ENCODE data around the gene POLH. TPM values are rescaled to one million over a fixed set of nuclear protein-coding genes. Genes with fewer than 3 reads are reported as not detected.

The POLH gene
- total and polyA plus RNA-seq, 9 of the 15 experiments (the other 6 are each of a cell fraction or from before 2014, with no cell fraction given): 5.8 to 31.6 (median 20.6) TPM

GRCh38 chr6:43630980-43631619 is 55.1 kb downstream of the POLH start (continued):
- TF ChIP-seq BHLHE40 (IDR thresholded peaks at IDR 0.05; ENCODE audit: low read length) (peak; percentile 54), CTCFL (IDR thresholded peaks at IDR 0.05; ENCODE audit: borderline replicate concordance, insufficient read depth, low read depth, low read length, poor library complexity, severe bottlenecking) (no peak), BDP1 (IDR thresholded peaks at IDR 0.05; ENCODE audit: insufficient read depth, insufficient read length) (no peak), NCOR1 (IDR thresholded peaks at IDR 0.05) (no peak), CCNT2 (IDR thresholded peaks at IDR 0.05; ENCODE audit: borderline replicate concordance, extremely low read depth, insufficient read length, low read depth, low read length) (peak; percentile 99), ZBTB49 (CRISPR knock-in tag; IDR thresholded peaks at IDR 0.05; ENCODE audit: borderline replicate concordance) (no peak), ETV6 (IDR thresholded peaks at IDR 0.05; ENCODE audit: borderline replicate concordance in 1 of 2, low read depth in 2 of 2, low read length in 1 of 2) (0 out of 4 replicates have a peak, but pooled peaks of 1 of the 2 experiments have one; percentile 68), ETV6 (CRISPR knock-in tag; IDR thresholded peaks at IDR 0.05; ENCODE audit: borderline replicate concordance) (no peak), FOXK2 (conservative IDR thresholded peaks at IDR 0.05 in 1 of 2, IDR thresholded peaks at IDR 0.05 in 1 of 2; ENCODE audit: low read depth in 2 of 2) (peak; percentile 58 to 86)
- TF ChIP-seq, protein P1, sequence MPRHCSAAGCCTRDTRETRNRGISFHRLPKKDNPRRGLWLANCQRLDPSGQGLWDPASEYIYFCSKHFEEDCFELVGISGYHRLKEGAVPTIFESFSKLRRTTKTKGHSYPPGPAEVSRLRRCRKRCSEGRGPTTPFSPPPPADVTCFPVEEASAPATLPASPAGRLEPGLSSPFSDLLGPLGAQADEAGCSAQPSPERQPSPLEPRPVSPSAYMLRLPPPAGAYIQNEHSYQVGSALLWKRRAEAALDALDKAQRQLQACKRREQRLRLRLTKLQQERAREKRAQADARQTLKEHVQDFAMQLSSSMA (CRISPR knock-in tag; IDR thresholded peaks at IDR 0.05): no peak
